ENCODE results near the gene FOXP4. TPM values are rescaled to one million over a fixed set of nuclear protein-coding genes. Genes with fewer than 3 reads are reported as not detected.

FOXP4 gene
- total RNA-seq, 1 donor from 2014 or later: 91.0 TPM

DNA sequence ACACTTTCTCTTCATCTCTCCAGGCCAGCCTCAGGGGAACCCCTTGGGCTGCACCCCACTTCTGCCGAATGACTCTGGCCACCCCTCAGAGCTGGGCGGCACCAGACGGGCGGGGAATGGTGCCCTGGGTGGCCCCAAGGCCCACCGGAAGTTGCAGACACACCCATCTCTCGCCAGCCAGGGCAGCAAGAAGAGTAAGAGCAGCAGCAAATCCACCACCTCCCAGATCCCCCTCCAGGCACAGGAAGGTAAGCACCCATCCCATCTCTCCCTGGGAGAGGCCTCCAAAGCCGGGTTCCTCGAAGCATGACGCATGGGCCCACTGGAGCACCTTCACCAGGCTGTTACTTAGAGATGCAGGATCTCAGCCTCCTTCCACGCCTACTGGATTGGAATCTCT, 103.4 kb downstream of the FOXP4 start:
- Mint-ChIP-seq H3K27ac (no peak overlapping the region), H3K36me3 (peaks cover 35% of the 10 kb centered on the region), H3K4me1 (peaks cover 46% of the 10 kb centered on the region), H3K27me3 (ENCODE audit: low read depth) (no peaks in the 10 kb centered on the region), H3K4me3 (no peak overlapping the region), H3K9me3 (no peaks in the 10 kb centered on the region)
- no peak for DNase-seq (ENCODE audit: low spot score in 2 of 2, unreplicated experiment in 2 of 2)
- TF ChIP-seq, protein P1, sequence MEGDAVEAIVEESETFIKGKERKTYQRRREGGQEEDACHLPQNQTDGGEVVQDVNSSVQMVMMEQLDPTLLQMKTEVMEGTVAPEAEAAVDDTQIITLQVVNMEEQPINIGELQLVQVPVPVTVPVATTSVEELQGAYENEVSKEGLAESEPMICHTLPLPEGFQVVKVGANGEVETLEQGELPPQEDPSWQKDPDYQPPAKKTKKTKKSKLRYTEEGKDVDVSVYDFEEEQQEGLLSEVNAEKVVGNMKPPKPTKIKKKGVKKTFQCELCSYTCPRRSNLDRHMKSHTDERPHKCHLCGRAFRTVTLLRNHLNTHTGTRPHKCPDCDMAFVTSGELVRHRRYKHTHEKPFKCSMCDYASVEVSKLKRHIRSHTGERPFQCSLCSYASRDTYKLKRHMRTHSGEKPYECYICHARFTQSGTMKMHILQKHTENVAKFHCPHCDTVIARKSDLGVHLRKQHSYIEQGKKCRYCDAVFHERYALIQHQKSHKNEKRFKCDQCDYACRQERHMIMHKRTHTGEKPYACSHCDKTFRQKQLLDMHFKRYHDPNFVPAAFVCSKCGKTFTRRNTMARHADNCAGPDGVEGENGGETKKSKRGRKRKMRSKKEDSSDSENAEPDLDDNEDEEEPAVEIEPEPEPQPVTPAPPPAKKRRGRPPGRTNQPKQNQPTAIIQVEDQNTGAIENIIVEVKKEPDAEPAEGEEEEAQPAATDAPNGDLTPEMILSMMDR (IDR thresholded peaks at IDR 0.05; ENCODE audit: unreplicated experiment): no peak

DNA sequence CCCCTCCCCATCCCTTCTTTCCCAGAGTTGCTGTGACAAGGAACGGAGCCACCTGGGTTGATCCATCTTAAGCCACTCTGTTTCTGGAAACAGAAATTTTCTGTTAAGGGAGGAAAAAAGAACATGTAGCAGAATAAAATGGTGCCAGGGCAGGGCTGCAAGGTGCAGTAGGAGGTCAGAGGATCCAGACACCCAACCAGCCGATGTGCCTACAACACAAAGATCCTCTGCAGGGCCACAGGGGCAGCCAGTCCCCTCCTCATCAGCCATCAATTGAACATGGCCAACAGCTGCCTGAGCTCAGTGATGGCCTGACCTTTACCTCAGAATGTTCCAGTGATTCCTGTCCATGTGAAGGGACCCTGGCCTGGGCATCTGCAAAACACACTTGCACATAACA, 103.9 kb downstream of the FOXP4 start:
- H3K9me3 Mint-ChIP-seq: no peaks in the 10 kb centered on the region
- DNase-seq (ENCODE audit: low spot score in 2 of 2, unreplicated experiment in 2 of 2): no peak
- H3K4me1 Mint-ChIP-seq: peaks cover 46% of the 10 kb centered on the region
- H3K27me3 Mint-ChIP-seq (ENCODE audit: low read depth): no peaks in the 10 kb centered on the region
- no peak overlapping the region for H3K27ac Mint-ChIP-seq
- H3K4me3 Mint-ChIP-seq: no peak overlapping the region
- TF ChIP-seq, protein P1 (IDR thresholded peaks at IDR 0.05; ENCODE audit: unreplicated experiment): no peak
- peaks cover 35% of the 10 kb centered on the region for H3K36me3 Mint-ChIP-seq

DNA sequence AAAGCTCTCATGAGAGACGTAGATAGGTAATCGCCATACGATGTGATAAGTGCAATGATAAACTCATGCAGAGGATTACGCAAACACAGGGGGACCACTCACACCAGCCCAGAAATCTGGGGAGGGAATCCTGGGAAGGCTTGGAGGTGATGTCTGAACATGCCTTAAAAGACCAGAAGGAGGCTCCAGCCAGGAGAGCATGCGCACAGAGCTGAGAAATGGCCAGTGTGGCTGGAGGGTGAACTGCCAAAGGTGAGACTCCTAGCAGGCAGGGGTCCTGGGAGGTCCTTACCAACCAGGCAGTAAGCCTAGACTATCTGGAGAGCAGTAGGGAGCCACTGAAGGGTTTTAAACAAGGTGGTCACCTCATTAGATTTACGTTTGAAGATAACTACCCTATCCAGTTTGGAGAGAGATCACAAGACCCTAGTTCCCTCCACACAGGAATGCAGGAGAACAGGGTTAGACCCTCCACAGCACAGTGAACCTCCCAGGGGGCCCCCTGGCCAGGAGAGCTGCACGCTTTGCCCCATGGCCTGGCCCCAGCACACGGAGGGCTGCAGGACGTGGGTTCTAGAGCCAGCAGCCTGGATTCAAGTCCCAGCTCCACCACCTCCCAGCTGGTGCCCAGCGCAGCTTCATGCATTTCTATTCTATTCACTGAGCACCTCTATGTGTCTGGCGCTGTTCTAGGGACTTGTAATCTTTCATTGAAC, 105.2 kb downstream of the FOXP4 start:
- Mint-ChIP-seq H3K4me3 (no peak overlapping the region), H3K27me3 (ENCODE audit: low read depth) (no peaks in the 10 kb centered on the region), H3K36me3 (peaks cover 32% of the 10 kb centered on the region), H3K27ac (peak overlapping the region; percentile 61), H3K4me1 (peaks cover 52% of the 10 kb centered on the region), H3K9me3 (no peaks in the 10 kb centered on the region)
- TF ChIP-seq, protein P1 (IDR thresholded peaks at IDR 0.05; ENCODE audit: unreplicated experiment): no peak
- no peak for DNase-seq (ENCODE audit: low spot score in 2 of 2, unreplicated experiment in 2 of 2)

Small RNA genes within 50 kb of the gene (microRNA-seq; reads per million reads assigned to microRNA genes)
- 2.3 reads per million for gene MIR4641

Other genes starting within 250 kb of the FOXP4 start
- gene NCR2, start 210.8 kb upstream of the FOXP4 start, total RNA-seq: not detected in 3 replicates
- 146 to 149 TPM (median 148 TPM) in 3 replicates for gene MDFI, start 92.1 kb downstream of the FOXP4 start, total RNA-seq
- gene TFEB, start 189.2 kb downstream of the FOXP4 start, total RNA-seq: 3.2 to 4.4 TPM (median 3.8 TPM) in 3 replicates
- gene PGC, start 201.0 kb downstream of the FOXP4 start, total RNA-seq: not detected in 3 replicates
- 5.8 to 6.8 TPM (median 6.3 TPM) in 3 replicates for gene FRS3, start 233.5 kb downstream of the FOXP4 start, total RNA-seq
- 4.5 to 8.1 TPM (median 6.6 TPM) in 3 replicates for gene PRICKLE4, start 234.4 kb downstream of the FOXP4 start, total RNA-seq
- gene TOMM6, start 241.3 kb downstream of the FOXP4 start, total RNA-seq: 151 to 168 TPM (median 158 TPM) in 3 replicates

Measured in mesothelial cell of epicardium (in vitro differentiated cells).